GM21381 (cell line): Measurements from ENCODE around the gene LEFTY2.
"Not testable (repeated sequence)": the region's sequence is repeated elsewhere in the genome, so short reads cannot be mapped to it uniquely, and the experiment has no call there.

ENCODE experiments used
- ATAC-seq: cut with Tn5 transposase; IDR thresholded peaks from one replicate; pipeline ENCODE4 v1.9.1; 2021; ENCODE audit warnings: mild to moderate bottlenecking, moderate library complexity; ENCODE audit not compliant: unreplicated experiment

Gene LEFTY2

DNA sequence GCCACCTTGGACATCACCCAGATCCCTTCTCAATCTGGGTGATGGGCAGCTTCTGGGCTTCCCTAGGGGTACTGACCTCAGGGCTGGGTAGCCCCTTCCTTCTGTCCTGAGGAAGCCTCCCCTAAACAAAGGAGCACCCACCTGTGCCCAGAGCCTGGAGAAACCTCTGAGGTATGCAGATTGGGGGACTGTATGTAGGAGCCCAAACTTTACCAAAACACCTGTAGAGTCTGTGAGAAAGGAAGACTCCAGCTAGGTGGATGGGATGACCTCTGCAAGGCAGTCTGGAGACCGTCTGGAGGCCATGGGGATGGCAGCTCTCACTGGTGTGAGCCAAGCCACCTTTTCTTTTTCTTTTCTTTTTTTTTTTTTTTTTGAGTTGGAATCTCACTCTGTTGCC is 13.7 kb upstream of the LEFTY2 start:
- ATAC-seq = no peak

GRCh38 chr1:225953315-225953714 is 12.3 kb upstream of the LEFTY2 start:
- no peak for ATAC-seq

- no peak for ATAC-seq
These were observed 10.0 kb upstream of the LEFTY2 start for GRCh38 chr1:225950905-225951497.

GRCh38 chr1:225949041-225949440 is 8.0 kb upstream of the LEFTY2 start:
- no peak for ATAC-seq

DNA sequence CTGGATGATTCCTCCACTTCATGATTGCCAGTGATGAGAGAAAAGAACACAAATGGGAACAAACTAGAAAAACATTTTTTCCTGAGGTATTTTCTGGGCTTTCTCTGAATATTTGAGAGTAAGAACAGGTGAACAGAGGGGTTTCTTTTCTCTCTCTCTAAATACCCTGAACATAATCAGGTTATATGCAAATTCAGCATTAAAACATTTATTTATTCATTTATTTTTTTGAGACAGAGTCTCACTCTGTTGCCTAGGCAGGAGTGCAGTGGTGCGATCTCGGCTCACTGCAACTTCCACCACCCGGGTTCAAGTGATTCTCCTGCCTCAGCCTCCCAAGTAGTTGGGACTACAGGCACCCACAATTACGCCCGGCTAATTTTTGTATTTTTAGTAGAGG is 5.8 kb upstream of the LEFTY2 start:
- no peak for ATAC-seq

- no peak for ATAC-seq
These were observed 5.1 kb upstream of the LEFTY2 start for GRCh38 chr1:225946082-225946620.

- no peak for ATAC-seq
These were observed 4.5 kb upstream of the LEFTY2 start for GRCh38 chr1:225945564-225945963.

GRCh38 chr1:225944951-225945350 is 3.9 kb upstream of the LEFTY2 start:
- ATAC-seq = no peak

- ATAC-seq = no peak
These were observed 3.4 kb upstream of the LEFTY2 start for GRCh38 chr1:225944387-225944786.

GRCh38 chr1:225943582-225943981 is 2.6 kb upstream of the LEFTY2 start:
- ATAC-seq = no peak

- ATAC-seq = peak; percentile 88
These were observed 1.6 kb upstream of the LEFTY2 start for GRCh38 chr1:225942574-225942973.

DNA sequence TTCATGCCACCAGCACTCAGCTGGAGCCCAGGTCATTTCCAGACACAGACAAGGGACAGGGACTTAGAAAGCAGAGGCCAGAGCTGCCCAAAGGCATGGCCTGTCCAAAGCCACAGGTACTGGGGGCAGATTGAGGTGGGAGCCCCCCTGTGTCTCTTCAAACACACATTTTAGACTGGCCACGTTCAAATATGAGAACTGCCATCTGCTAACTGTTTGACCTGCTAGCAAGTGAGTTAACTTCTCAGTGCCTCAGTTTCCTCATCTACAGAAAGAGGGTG is 862 bp upstream of the LEFTY2 start:
- ATAC-seq = no peak

DNA sequence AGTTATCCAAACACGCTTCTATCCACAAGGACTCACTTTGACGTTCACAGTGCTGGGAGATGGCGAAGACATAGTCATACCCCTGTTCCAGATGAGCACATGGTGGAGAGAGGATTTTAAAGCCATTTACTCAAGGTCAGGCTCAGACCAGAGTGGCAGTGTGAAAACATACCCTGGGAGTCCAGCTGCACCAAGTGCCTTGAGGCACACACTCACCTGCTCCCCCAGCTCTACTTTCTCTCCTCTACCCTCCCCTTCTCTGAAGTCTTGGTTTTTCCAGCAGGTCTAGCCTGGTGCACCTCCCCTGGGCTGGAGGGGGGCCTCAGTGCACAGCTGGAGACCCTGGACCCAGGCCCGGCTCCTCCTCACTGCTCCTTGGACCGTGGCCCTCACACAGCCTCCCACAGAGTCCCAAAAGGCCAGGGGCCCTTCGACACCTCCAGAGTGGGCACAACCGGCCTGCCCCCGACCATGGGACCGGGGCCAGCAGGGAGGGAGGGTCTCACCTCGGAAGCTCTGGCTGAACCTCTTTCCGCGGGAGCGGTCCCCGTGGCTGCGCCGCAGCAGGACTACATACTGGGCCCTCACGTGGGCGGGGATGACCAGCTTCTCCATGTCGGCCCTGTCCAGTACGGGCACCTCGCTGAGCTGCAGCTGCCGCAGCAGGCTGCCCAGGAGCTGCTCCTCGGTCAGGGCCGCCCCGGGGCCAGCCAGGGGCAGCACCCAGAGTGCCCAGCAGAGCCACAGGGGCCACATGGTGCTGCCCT is 452 bp downstream of the LEFTY2 start:
- no peak for ATAC-seq

DNA sequence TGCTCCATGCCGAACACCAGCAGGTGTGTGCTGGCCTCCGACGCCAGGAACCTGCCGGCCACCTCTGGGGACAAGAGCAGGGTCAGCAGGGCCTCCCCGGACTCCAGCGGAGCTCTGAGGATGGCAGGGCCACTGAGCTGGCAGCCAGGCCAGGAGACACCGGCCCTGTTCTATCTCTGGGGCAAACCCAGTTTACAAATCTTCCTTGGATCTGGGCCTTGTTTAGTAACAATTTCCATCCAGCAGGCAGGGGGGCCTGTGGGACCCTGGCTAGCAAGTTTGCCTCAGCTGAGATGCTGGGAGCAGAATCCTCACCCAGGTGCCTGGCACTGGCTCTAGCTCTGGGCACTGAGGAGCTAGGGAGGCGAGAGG is 1.1 kb downstream of the LEFTY2 start:
- ATAC-seq = not testable (repeated sequence)

DNA sequence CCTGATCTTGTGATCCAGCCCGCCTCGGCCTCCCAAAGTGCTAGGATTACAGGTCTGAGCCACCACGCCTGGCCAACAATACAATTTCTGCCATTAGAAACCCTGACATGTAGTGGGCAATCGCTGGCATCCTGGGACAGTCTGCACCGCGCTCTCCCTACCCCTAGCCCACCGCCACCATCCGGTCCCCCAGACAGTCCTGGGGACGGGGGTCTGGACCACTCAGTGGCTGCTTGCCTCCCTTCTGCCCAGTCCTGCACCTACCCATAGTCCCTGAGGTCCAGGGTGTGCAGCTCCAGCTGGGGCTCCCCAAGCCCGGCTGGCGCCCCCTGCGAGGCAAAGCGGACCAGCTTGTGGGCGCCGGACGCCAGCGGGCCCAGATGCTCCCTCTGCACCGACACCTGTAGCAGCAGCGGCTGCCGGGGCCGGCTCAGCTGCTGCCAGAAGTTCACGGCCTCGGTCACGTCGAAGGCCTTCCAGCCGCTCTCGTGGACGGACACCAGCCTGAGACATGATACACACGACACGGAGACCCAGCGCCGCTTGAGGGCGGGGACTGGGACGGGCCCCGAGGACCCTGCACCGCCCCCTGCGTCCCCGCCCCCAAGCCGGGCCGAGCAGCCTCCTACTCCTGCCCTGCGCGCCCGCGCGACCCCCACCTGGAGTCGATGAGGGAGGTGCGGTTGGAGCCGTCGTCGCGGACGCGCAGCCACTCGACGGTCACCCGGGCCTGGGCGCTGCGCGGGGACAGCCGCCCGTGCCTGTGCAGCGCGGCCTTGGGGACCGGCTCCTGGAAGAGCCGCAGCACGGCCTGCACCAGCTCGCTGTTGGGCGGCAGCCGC is 1.7 kb downstream of the LEFTY2 start:
- ATAC-seq = not testable (repeated sequence)

- ATAC-seq = no peak
These were observed 3.7 kb downstream of the LEFTY2 start for GRCh38 chr1:225937048-225937968.

GRCh38 chr1:225936523-225936922 is 4.5 kb downstream of the LEFTY2 start:
- ATAC-seq = no peak

DNA sequence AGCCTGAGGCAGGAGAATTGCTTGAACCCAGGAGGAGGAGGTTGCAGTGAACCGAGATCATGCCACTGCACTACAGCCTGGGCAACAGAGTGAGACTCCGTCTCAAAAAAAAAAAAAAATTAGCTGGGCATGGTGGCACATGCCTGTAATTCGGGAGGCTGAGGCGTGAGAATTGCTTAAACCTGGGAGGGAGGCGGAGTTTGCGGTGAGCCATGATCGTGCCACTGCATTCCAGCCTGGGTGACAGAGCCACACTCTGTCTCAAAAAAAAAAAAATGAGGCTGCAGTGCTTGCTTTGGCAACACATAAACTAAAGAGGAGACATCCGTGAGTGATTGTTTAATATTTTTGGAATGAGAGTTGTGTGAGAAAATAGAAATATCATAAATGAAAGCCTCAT is 4.9 kb downstream of the LEFTY2 start:
- ATAC-seq = not testable (repeated sequence)

GRCh38 chr1:225934711-225935110 is 6.3 kb downstream of the LEFTY2 start:
- no peak for ATAC-seq

DNA sequence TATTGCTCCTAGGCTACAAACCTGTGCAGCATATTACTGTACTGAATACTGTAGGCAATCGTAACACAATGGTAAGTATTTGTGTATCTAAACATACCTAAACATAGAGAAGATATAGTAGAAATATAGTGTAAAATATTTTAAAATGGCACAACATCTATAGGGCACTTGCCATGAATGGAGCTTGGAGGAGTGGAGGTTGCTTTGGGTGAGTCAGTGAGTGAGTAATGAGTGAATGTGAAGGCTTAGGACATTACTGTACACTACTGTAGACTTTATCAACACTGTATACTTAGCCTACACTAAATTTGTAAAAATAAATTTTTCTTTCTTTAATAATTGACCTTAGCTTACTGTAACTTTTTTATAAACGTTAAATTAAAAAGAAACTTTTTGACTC is 7.9 kb downstream of the LEFTY2 start:
- no peak for ATAC-seq
